NCI-H446 (cell line): Measurements from ENCODE around the gene CD34.
"Not testable (repeated sequence)": the region's sequence is repeated elsewhere in the genome, so short reads cannot be mapped to it uniquely, and the experiment has no call there.

Experiments
- DNase-seq, 2 experiments: peaks; one replicate each; lab custom pipeline; 2025; lab: John Stamatoyannopoulos, UW

CD34 gene

DNA sequence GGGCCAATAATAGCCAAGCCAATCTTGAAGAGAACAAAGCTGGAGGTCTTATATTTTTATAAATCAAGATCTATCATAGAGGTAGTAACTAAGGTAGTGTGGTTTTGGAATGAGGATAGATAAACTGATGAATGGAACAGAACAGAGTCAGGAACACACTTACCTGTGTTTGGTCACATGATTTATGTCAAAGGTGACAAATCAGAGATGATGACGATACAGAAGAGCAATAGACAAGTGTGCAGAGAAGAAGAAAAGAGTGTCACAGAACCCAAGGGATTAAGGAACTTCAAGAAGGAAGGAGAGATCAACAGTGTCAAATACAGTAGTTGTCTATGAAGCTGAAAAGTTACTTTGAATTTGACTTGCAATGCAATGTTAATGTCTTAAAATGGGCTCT lies 16.1 kb upstream of the CD34 start:
- DNase-seq: no peak

DNA sequence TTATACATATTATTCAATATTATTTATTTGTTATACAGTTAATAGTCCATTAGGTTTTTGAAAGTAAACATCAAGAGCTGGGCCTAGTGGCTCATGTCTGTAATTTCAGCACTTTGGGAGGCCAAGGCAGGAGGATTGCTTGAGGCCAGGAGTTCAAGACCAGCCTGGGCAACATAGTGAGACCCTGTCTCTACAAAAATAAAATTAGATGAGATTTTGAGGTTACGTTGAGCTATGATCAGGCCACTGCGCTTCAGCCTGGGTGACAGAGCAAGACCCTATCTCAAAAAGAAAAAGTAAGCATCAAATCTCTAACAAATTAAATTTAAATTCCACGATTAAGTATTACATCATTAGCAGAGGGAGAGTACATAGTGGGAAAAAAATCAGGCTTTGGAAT lies 15.0 kb upstream of the CD34 start:
- DNase-seq: not testable (repeated sequence)

DNA sequence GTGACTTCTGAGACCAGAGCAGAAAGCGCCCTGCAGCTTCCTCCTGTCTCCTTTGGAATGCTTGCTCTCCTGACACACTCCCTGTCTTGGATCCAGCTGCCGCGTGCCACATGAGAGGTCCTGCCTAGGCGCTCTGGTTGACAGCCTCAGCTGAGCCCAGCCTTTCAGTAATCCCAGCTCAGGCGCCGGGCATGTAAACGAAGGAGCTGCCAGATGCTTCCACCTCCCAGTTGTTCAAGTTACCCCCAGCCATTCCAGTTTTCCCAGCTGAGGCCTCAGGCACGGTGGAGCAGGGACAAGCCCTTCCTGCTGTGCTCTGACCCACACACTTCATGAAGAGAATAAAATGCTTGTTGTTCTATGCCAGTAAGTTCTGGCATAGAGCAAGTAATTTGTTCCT lies 14.3 kb upstream of the CD34 start:
- DNase-seq: no peak

DNA sequence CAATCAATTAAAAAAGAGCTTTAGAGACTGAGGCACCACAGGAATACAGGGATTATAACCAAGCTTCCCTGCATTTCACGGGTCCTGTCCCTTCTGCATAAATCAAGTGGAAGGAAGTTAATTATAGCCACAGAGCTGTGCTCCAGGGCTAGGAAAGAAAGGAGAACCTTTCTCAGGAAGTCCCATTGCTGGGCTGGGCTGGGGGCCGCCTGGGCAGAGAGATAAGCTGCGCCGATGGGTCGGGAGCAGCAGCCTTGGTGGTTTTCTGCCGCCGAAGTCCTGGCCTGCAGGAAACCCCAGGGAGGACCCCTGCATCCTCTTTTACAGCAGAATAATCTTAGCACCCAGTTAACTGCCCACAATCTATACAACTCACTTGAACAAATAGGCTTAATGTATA lies 12.6 kb upstream of the CD34 start:
- no peak for DNase-seq

DNA sequence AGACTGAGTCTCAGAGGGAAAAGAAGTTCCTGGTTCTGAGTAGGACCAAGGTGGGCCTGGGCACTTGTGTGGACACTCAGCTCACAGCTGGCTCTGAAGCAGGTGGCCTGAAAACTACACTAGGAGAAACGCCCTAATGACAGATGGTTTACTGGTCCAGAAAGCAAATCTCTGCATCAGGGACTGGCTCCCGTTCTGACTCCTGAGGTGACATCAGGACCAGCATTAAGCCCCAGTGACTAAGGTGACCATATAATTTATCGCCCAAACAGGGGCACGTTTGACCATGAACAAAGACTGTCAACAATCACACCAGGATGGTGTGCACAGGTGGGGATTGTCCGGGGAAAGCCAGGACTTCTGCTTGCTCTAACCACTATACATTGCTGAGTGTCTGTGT lies 12.2 kb upstream of the CD34 start:
- no peak for DNase-seq

DNA sequence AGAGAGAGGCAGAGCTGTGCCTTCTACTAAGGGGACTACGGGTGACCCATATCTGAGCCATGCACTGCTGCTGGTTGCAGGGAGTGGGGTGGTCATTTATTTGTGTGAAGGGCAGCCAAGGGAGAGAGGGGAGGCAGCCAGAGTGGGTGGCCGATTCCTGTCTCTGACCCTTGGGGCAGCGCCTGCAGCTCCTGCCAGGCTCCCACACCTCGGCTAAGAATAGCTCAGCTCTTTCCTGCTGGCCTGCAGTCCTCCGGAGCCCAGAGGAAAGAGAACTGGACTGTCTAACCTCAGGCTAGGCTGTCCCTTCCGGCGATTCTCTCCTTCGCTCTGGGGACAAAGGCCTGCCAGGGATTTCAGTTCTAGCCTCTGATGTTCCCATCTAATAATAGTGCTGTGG lies 11.6 kb upstream of the CD34 start:
- DNase-seq: no peak

DNA sequence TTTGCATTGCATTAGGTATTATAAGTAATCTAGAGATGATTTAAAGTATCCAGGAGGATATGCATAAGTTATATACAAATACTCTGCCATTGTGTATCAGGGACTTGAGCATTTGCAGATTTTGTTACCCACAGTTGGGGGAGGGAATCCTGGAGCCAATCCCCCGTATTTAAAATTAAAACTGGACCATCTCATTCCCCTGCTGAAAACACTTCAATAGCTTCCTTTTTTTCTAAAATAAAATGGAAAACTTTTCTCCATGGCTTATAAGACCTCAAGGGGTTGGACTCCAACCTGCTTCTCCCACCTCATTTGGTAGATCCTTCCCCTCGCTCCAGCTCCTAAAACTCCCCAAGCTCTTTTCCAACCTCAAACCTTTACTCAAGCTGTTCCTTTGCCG lies 10.4 kb upstream of the CD34 start:
- DNase-seq: no peak

DNA sequence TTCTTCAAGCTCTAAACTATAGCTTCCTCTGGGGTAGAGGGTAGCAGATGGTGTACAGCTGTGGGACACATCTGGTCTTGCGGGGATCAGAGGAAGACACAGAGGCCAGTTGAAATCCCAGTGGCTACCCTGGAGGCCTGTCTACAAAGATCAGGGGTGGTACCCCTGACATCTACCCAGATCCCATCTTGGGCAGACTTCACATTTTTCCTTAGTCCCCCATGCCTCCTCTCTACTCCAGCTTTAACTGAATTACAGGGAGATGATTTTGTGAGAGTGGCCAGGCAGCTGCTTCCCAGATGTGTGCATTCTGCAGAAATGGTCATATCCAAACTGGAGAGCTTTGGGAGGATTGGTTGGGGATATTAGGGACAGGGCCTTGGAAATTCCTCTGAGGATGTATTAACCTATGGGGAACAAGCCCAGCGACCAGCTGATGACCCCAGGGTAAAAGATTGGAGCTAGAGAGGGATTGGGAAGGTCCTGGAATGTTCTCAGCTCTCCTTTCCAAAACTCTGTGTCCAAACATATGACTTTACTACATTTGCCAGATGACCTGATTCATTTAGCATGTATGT lies 9.6 kb upstream of the CD34 start:
- DNase-seq: no peak

DNA sequence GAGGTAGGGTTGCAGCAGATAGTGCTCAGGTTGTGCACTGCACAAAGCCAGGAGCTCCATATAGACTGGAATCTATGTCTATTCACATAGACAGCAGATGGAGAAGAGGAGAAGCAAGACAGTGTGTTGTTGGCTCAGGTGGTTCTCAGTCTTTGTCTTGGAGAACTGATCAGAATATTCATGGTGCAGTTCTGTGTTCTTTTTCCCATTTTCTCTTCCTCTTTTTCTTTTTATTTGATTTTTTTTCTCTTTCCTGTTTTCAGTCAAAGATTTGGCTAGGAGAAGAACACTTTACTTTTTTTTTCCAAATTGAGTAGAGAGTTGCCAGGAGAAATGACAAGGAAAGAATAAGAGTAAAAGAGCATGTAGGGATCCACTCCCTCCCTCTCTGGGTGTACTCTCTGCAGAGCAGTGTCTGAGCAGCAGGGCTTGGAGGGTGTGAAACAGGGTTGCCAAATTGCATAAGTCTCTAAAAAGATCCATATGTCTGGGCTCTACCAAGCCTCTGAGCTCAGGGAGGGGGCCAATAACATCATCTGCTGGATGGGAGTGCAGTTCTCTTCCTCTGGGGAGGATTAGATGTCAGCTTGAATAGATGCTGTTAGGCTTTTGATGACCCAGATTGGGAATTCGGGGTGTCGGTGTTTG lies 8.7 kb upstream of the CD34 start:
- DNase-seq: peak in 1 of 2 experiments; percentile 19

DNA sequence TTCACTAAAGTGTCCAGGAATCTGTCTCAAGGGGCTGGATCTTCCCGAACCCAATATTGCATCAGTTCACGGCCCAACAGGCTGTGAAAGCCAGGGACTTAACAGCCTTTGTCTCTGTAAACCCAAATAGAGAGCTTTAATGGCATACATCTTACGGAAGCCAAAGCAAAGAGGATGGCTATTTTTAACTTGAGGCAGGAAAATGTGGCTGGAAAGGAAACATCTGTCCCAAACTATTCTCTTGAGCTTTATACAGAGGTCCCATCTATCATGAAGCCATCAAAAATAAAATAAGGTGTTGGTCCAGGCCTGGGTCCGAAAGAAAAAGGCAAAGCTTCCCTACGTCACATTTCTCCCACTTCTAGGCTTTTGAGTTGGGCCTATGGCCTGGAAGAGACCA lies 7.7 kb upstream of the CD34 start:
- no peak for DNase-seq

DNA sequence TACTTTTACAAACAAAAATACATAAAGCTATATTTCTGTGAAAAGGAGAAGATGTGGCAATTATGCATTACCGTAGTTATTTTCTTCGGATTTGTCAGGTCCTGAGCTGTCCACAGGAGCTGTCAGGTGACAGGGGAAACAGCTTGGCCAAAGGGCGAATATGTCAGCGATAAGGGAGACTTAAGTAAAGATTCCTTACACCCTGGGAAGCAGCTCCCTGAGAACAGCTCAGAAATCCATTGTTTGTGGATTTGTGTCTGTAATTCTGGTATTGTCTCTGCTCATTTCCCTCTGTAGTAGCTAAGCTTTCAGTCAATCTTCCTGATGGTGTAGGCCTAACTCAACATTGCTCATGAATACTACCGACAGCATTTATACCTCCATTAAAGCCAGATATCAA lies 7.1 kb upstream of the CD34 start:
- no peak for DNase-seq

DNA sequence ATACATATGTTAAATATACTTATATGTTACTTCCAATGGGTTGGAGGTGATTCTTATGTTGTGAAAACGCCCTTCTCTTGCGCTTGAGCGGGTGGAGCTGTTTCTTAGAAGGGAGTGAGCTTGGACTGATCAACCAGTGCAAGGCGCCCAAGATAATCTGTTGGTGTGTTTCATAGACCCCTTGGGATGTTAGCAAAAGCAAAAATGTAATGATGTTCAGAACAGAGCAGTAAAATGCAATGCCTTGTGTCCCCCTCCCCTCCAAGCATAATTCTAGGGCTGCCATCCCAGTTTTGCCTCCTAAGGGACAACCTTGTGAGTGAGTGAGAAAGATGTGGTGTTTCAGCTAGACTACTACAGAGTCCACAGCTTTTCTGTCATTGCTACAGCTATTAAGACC lies 6.2 kb upstream of the CD34 start:
- no peak for DNase-seq

DNA sequence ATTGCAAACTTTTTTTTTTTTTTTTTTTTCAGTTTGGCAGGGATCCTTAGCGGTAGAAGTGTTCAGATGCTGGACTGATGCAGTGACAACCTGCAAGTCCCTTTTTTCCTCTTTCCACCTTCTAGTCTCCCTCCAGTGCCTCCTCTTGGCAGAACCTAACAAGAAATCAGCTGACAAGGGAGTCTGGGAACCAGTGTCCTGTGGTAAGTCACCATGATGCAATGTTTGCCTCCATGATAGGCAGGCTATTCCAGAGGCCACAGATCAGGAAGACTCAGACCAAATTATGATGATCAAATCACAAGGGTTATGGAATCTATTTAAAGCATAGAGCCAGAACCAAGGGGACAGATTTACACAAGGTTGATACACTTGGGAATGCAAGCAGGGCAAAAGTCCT lies 3.0 kb upstream of the CD34 start:
- no peak for DNase-seq

DNA sequence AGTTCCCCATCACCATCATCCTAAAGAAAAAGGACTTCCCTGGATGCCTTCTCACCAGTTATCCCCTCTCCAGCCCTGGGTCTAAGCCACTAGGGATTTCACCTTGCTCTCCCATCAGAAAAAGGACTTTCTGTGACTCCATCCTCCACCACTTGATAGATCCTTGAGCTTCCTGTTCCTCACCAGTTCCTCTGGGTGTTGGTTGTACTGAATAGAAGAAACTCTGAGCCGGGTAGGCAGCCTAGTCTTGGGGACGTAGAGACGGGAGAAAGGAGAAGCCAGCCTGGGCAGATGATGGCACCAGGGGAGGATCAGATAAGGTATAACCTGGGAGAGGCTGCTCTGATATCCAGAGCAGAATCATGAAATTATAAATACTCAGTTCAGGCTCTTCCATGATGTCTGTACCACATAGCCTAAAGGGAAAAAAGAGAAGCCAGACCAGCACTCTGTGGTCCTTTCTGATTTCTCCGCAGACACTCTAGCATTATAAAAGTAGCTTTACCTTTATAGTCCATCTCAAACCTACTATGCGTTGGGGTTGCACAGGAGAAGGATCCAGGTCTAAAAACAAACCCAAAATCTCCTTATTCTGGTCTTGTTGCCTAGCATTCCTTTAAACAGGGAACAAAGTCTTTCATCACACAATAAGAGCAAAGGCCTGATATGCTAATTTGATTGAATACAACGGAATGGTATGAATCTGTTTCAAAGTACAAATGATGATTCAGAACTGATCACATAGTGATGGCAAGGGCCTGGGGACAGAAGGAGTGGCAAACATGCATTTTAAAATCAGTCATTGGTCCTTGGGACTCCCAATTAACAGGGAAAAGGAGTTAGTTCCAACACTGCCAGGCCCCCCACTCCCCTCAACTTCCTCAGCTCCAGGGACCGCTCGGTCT lies 1.2 kb upstream of the CD34 start:
- no peak for DNase-seq

DNA sequence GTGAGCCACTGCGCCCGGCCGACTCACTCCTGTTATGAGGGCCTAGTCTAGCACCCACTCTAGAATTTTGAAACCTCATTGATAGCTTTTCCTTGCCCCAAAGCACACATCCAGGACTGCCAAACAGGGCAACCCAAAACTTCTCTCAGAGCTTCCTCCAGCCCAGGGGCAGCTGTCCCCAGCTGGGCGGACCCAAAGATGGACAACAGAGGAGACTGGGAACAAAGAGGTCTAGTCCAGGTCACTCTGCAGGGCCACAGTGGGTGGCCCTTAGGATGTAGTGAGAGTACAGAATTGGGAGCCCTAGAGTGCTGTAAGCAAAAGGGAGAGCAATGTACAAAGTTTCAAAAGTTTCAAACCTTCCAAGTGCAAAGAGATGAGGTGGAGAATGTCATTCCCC lies 1.2 kb downstream of the CD34 start:
- no peak for DNase-seq

DNA sequence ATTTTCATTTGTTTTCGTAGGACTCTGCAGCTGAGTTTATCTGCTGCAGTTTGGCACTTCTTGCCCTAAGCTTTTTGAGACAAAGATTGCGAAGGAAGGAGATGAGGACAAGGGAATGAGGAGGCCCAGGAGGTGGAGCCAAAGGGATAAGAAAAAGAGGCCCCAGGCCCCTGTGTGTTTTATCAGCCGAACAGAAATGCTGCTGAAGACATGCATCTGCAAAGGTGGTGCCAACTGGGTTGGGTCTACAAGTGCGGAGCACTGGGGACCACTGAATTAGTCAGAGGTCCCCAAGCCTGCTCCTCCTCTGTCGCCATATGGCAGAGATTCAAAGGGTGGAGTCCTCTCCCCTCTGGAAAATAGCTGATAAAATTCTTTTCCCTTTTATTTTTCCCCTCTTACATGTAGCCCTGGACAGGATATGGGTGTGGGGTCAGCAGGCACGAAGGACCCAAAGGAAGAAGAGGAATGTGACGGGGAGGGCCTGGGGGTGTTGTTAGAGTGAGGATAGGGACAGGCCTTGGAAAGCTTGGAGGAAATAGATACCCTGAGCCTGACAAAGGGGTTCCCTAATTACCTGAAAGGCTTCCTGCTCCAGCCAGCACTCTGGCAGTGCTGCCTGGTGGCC lies 2.7 kb downstream of the CD34 start:
- no peak for DNase-seq

DNA sequence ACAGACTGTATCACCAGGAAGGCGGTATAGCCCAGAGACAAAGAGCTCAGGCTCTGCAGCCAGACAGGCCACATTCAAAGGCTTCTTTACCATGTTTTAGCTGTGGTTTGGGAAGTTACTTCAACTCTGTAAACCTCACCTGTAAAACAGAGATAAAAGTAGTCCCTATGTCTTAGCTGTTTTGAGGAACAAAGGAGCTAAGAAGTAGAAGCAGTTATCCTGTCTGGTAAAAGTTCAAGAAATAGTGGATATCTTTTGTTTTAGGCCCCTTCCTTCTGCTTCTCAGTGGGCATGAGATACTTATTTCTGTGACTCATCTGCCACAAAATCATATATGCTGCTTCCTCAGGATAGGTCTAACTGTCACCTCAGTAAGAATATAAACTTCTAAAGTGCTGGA lies 6.5 kb downstream of the CD34 start:
- DNase-seq: no peak

DNA sequence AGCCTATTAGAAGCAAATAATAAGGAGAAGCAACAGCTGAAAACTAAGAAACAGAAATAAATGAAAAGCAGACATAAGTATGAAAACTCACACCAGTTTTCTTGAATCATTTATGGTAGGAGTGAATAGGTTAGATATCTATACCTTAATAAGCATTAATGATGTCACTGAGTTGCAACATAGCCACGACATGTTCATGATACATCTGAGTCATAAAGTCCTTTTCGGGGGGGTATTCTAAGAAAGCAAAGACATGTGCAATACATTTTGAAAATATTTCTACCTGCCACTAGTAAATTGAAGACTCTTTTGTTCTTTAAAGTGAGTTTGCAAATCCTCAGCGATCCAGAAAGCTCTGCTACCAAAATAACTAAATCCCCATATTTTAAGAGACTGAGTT lies 7.2 kb downstream of the CD34 start:
- no peak for DNase-seq

DNA sequence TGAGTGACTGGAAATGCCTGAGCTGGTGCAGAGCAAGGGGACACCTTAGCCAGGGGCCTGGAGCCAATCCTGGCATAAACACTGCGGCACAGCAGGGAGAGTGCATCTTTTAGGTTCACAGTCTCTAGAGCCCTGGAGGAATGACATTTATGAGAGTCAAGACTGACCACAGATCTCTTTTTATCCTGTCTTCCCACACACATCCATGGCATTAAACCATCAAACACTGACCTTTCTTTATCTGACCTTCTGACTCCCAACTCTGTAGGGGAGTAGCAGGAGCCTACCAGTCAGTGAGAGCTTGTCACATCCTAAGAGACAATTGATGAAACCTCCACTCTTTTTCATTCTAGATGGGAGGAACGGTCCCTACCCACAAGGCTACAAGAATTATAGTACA lies 7.9 kb downstream of the CD34 start:
- DNase-seq: no peak

DNA sequence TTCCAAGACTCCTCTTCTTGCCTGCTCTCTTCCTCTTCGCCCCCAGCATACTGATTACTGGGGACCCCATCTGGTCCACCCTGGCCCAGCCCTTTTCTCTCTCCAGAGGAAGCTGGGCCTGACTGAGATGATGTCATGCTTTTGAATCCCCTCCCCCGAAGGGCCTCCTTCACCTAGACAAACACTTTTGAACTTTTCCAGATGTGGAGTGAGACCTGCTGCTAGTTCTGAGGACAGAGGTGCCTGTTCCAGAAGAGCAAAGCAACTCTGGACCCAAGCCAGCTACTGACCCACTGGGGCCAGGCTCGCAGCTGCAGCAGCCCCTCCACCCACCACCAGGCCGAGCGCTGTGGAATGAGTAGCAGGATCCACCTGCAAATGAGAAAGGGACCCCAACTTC lies 8.4 kb downstream of the CD34 start:
- no peak for DNase-seq

DNA sequence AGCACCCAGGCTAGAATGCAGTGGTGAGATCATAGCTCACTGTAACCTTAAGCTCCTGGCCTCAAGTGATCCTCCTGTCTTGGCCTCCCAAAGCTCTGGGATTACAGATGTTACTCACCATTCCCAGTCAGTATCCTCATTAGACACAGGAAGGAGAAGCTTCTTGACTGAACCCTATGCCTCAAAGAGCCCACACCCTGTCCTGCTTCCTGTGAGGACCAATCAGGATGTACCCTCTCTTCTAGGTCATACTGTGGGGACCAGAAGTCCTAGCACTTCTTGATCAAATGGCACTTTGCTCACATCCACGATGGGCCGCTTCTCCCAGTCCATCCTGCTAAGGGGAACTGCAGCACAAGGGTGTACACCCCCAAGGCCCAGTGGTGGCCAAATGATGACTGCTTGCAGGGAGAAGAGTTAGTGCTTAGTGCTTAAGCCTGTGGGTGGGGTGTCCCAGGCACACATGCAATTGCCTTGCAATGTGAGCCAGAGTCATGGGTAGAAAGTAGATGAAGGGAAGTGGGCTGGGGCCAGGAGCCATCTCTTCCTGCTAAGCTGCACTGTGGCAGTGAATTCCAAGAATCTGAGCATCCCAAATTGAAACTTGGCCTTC lies 9.8 kb downstream of the CD34 start:
- no peak for DNase-seq

DNA sequence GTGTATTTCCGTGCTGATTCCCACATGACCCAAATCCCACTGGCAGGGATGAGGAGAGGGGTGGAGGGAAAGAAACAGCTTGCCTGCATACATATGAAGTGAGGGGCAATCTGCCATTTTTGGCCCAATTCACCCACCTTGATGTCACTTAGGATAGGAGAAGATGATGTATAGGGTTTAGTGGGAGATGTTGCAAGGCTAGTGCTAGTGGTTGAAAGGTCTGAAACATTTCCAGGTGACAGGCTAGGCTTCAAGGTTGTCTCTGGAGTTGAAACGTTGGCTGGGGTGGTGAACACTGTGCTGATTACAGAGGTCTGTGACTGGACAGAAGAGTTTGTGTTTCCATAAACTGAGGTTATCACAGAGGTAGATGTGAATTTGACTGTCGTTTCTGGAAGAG lies 12.1 kb downstream of the CD34 start:
- no peak for DNase-seq

DNA sequence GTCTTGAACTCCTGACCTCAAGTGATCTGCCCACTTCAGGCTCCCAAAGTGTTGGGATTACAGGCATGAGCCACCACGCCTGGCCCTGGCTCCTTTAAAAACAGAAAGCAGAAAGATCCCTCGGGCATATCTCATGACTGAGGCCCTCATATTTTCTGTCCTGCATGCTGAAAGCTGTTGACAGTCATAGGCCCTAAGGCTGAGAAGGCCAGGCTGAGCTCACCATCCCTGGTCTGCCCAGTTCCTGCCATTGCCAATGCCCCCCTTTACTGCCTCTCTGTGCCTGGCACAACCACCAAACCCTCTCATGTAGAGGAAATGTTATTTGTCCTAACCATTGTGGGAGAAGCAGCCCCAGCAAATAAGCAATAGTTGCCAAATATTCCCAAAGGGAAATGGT lies 12.7 kb downstream of the CD34 start:
- DNase-seq: no peak
